Measurements from ENCODE around the gene PCSK9.

- TF ChIP-seq POLR2A (IDR thresholded peaks at IDR 0.05) = no peak
- TF ChIP-seq, protein P1, sequence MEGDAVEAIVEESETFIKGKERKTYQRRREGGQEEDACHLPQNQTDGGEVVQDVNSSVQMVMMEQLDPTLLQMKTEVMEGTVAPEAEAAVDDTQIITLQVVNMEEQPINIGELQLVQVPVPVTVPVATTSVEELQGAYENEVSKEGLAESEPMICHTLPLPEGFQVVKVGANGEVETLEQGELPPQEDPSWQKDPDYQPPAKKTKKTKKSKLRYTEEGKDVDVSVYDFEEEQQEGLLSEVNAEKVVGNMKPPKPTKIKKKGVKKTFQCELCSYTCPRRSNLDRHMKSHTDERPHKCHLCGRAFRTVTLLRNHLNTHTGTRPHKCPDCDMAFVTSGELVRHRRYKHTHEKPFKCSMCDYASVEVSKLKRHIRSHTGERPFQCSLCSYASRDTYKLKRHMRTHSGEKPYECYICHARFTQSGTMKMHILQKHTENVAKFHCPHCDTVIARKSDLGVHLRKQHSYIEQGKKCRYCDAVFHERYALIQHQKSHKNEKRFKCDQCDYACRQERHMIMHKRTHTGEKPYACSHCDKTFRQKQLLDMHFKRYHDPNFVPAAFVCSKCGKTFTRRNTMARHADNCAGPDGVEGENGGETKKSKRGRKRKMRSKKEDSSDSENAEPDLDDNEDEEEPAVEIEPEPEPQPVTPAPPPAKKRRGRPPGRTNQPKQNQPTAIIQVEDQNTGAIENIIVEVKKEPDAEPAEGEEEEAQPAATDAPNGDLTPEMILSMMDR (IDR thresholded peaks at IDR 0.05) = no peak
Measured at GRCh38 chr1:55015731-55016620, 23.4 kb upstream of the PCSK9 start.

Measured in thyroid gland (tissue), 4 donors.